ENCODE results near the gene ARTN. TPM values are rescaled to one million over a fixed set of nuclear protein-coding genes. Genes with fewer than 3 reads are reported as not detected.

ARTN gene
- total RNA-seq, 4 donors from 2014 or later, result 0.48 to 2.7 (median 1.3) TPM; not detected in 1

GRCh38 chr1:43932786-43933385 is 715 bp upstream of the ARTN start:
- DNase-seq, result no peak
- H3K27me3 ChIP-seq, result no peaks in the 10 kb centered on the region
- H3K4me3 ChIP-seq, result peak overlapping the region; percentile 23 to 27
- H3K36me3 ChIP-seq, result no peaks in the 10 kb centered on the region
- H3K9me3 ChIP-seq, result no peaks in the 10 kb centered on the region
- no peak overlapping the region for H3K27ac ChIP-seq
- H3K4me1 ChIP-seq, result peaks cover 0 to 11% of the 10 kb centered on the region in 2 donors
- intact Hi-C loops (cut with DNase I; ENCODE audit: low total_unique reads), result no loop called here
- TF ChIP-seq POLR2A (IDR thresholded peaks at IDR 0.05) (no peak), CTCF (IDR thresholded peaks at IDR 0.05) (no peak)

DNA sequence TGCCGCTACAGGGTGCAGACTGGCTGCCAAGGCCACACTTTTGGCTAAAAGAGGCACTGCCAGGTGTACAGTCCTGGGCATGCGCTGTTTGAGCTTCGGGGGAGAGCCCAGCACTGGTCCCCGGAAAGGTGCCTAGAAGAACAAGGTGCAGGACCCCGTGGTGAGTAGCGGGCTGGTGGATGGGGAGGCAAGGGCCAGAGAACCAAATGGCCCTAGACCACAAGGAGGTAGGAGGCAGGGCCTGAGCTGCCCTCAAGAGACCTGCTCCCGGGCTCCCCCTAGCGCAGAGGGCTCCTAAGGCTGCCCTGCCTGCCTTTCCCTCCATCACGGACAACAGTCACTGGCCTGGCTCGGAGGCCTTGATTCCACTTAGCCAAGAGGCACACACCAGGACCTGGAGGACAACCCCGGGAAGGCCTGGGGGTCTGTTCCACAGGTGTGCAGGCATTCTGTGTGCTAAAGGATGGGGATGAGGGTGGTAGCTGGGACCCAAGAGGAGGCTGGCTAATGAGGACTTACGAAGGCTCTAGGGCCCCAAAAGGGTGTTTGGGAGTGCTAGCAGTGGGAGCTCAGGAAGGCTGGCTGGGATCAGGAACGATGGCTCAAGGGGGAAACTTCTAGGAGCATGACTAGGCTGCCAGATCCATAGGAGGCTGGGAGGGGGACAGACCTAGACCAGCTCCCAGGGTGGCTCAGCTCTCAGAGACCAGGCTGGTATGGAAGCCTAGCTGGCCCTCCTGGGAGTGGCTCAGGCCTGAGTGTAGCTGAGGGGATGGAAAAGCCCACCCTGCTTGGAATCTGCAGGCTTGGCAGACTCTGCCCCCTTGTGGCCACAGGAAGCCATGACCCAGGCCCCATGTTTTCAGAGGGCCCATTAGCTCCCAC is 742 bp downstream of the ARTN start:
- peak; percentile 86 to 89 (median 87) for TF ChIP-seq CTCF (IDR thresholded peaks at IDR 0.05)
- TF ChIP-seq POLR2A (IDR thresholded peaks at IDR 0.05), result no peak
- intact Hi-C loops (cut with DNase I; ENCODE audit: low total_unique reads), result no loop called here
- H3K36me3 ChIP-seq, result no peaks in the 10 kb centered on the region
- H3K9me3 ChIP-seq, result no peaks in the 10 kb centered on the region
- H3K4me3 ChIP-seq, result peak overlapping the region in 1 of 2 donors; percentile 27
- H3K27me3 ChIP-seq, result no peaks in the 10 kb centered on the region
- peaks cover 0 to 11% of the 10 kb centered on the region in 2 donors for H3K4me1 ChIP-seq
- H3K27ac ChIP-seq, result no peak overlapping the region
- DNase-seq, result peak; percentile 60 to 64

DNA sequence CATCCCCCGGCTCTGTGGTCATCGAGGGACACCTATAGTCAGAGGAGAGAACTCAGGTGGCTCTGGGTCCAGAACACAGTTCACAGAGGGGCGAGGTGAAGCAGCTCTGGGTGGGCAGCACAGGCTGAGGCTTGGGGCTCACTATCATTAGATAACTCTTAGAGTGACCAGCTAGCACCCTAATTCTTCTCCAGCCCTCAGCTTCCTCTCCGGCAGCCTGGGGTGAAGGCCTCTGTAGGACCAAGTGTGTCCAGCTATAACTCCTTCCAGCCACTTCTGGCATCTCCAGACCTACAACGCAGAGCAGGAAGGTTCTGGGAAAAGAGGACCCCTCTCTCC is 1.4 kb downstream of the ARTN start:
- Histone ChIP-seq H3K27me3 (no peaks in the 10 kb centered on the region), H3K9me3 (no peaks in the 10 kb centered on the region), H3K4me3 (no peak overlapping the region), H3K36me3 (no peaks in the 10 kb centered on the region), H3K27ac (no peak overlapping the region), H3K4me1 (peaks cover 0 to 11% of the 10 kb centered on the region in 2 donors)
- TF ChIP-seq CTCF (IDR thresholded peaks at IDR 0.05), result no peak
- no peak for TF ChIP-seq POLR2A (IDR thresholded peaks at IDR 0.05)
- intact Hi-C loops (cut with DNase I; ENCODE audit: low total_unique reads), result loop anchor here (5.0 kb wide), 1 partner anchor 173 kb away; no protein-coding TSS in a partner anchor
- DNase-seq, result no peak

DNA sequence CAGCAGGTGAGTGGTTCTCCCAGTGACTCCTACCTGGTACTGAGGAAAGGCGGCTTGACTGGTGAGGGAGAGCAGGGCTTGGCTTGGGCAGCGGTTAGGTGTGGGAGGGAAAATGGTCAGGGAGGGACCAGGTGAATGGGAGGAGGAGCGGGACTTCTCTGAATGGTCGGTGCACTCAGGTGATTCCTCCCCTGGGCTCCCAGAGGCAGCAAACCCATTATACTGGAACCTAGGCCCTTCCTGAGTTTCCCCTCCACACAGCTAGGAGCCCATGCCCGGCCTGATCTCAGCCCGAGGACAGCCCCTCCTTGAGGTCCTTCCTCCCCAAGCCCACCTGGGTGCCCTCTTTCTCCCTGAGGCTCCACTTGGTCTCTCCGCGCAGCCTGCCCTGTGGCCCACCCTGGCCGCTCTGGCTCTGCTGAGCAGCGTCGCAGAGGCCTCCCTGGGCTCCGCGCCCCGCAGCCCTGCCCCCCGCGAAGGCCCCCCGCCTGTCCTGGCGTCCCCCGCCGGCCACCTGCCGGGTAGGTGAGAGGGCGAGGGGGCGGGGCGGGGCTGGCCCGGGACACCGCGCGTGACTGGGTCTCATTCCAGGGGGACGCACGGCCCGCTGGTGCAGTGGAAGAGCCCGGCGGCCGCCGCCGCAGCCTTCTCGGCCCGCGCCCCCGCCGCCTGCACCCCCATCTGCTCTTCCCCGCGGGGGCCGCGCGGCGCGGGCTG is 2.3 kb downstream of the ARTN start:
- Histone ChIP-seq H3K36me3 (no peaks in the 10 kb centered on the region), H3K9me3 (no peaks in the 10 kb centered on the region), H3K27me3 (no peaks in the 10 kb centered on the region), H3K4me3 (peak overlapping the region; percentile 13 to 34), H3K4me1 (peaks cover 0 to 11% of the 10 kb centered on the region in 2 donors), H3K27ac (no peak overlapping the region)
- no peak for DNase-seq
- TF ChIP-seq CTCF (IDR thresholded peaks at IDR 0.05) (no peak), POLR2A (IDR thresholded peaks at IDR 0.05) (no peak)
- intact Hi-C loops (cut with DNase I; ENCODE audit: low total_unique reads), result loop anchor here (5.0 kb wide), 1 partner anchor 174 kb away; no protein-coding TSS in a partner anchor

Measured in uterus (tissue), 4 donors.